Stimulated activated CD8-positive, alpha-beta memory T cell treated with anti-CD3 and anti-CD28 coated beads, Interleukin-7, amount 100 ng/mL, for 48 hours (primary cell): ENCODE measurements around the gene ATXN7L1.

Experiments used
- DNase-seq, 2 donors: peaks; one replicate each; pipeline ENCODE4 v3.0.0-alpha.2; 2020; ENCODE audit warnings: low read depth in 1 of 2; ENCODE audit errors: extremely low read depth in 1 of 2

The ATXN7L1 gene

DNA sequence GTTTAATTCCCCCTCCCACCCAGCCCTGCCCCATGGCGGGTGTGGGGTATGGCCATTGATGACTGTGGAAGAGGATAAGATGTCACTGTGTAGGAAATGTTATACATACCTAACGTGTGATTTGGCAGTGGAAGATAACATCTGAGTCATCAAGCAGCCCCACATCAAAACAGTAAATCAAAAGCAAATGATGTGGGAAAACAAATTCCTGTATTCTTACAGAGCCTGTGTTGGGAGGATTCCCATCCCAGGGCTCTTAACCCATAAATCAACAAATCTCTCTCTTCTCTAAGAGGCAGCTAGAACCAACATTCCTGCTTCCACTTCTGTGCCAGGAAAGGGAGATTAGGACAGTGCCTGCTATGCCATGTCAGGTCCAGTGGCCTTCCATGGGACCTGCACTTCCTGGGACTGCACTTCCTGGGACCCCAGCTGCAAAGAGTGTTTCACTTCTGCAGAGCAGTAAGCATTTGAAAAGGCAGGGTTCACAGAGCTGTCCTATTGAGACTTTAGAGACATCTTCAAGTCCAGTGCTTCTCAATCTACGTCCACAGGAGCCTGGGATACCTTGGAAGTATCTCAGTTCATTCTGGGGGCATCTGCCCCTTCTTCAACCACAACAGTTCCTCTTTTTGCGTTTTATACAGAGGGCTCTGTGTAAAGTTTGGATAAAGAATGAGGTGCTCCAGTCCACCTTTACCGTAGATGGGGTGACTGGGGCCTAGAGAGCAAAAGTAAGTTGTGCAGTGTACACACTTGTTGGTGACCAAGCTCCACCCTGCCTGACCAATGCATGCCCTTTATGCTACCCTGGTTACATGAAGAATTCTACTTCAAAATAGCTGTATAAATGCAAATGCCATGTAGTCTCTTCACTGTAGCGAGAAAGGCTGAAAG, 45.7 kb downstream of the ATXN7L1 start:
- no peak for DNase-seq

DNA sequence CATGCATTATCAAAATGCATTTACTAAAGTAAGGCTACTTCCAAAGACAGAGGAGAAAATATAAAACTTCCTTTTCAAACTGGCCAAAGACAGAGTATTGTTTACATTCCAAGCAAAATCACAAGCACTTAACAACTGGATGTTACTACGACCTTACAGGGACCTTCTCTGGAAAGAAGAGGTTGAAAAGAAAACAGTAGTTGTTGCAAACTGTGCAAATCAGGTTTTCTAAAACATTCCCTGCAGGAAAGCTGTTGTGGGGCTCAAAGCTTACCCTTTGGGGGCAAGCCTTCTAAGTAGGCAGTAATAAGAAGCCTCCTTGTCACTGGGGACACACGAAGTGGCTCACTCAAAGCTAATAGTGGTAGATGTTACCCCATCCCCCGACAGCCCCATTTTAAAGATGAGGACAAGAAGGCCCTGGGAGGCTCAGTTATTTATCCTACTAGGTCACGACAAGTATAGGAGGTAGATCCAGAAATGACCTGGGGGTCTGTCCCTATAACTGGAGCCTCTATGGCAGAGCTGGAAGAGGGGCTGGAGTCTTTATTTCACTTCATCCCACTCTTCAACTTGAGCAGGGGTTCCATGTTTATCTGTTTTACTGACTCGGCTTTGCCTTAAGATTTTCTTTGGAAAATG, 46.6 kb downstream of the ATXN7L1 start:
- DNase-seq, result no peak

DNA sequence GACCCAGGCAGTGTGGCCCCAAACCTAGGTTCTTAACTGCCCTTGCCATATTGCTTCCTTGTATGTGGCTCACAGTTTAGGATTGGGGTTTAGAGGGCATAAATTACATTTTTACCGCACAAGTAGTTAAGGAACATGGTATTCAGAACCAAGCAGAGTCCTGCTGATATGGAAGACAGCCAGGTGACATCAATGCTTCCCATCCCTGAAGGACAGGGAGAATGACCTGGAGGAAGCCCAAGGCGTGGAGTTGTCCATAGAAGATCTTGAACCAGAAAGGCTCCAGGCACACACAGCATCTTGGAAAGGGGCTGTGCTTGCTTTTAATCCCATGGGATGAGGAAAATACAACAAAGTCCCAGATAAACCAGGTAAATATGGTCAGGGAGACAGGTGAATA, 48.3 kb downstream of the ATXN7L1 start:
- DNase-seq, result no peak

DNA sequence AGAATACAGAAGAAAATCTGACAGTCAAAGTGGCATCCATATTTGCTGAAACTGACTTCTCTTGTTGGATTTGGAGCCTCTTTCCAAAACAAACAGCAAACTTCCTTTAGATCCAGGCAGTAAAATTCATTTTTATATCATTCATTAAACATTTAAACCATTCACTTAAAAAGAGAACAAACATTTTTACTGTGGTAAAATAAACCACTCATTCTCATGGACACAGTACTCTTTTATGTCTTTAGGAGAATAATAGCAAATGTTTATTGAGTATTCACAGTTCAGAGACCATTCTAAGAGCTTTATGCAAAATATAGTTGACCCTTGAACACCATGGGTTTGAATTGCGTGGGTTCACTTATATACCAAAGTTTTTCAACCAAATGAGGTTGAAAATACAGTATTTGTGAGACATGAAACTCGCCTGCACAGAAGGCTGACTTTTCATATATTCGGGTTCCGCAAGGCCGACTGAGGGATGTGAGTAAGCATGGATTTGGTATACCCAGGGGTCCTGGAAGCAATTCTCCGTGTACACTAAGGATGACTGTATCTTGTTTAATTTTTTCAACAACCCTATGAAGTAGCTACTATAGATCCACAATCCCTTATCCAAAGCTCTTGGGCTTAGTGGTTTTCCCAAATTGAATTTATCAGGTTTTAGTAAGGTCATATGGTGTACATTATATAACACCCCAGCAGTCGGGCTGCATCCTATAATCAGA, 49.1 kb downstream of the ATXN7L1 start:
- DNase-seq, result no peak

DNA sequence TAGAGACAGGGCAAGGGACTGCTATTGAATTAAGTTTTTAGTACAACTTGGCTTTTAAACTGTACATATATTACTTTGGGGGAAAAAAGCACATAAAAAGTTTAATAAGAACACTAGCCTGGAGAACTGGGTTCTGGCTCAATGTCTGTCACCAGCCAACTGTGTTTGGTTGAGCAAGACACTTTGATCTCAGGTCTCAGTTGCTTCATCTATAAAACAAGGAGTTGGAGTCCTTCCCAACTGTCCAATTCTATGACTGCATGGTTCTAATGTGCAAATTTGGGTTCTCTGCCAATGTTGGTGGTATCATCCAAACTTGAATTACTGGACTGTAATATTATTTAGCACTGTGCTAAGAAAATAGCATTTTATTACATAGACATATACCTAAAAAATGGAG, 50.3 kb downstream of the ATXN7L1 start:
- DNase-seq, result no peak

DNA sequence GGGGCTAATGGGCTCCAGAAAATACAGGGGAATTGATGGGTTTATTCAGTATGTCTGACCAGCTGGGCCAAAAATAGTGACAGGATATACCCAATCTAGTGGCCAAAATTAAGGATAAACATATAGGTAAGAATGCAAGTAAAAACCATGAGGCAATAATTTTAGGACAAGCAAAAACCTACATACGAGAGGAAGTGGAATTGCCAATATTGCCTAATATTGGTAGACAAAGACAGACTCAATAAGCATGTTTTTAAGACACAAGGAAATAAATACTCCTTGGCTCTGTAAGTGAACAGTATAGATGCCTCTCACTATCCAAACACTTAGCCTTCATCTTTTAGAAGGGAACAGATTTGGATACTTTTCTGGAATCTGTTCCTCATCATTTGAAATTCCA, 51.0 kb downstream of the ATXN7L1 start:
- no peak for DNase-seq

DNA sequence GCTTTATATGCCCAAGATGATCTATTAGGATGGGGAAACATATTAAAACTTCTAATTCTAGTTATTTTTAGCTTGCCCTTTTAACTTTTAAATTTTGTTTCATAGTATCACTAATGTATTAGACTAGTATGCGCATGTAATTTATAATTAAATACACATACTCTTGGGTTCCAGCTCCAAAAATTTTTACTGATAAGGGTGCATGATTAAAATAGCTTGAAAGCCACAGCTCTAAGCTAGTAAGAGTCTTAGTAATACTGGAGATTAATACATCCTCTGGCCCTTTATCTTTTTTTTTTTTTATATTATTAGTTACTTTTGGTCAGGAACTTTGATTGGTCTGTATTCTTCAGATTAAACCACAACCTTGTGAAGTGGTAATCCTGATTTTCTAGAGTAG, 53.6 kb downstream of the ATXN7L1 start:
- DNase-seq, result no peak

DNA sequence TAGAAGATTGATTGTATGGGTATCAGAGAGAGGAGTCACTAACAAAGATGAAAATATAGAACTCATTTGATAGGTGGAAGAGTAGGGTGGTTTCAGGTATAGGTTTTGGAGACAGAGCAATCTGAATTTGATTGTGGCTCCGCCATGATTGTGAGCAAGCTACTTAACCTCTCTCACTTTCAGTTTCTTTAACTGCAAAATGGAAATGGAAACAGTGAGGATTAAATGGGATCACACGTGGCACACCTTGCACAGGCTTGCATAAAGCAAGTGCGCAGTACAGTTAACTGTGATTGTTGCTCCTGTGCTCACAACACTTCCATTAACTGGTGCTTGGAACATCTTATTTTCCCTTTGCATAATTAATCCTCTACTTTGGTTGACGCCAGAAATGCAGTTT, 54.9 kb downstream of the ATXN7L1 start:
- no peak for DNase-seq

DNA sequence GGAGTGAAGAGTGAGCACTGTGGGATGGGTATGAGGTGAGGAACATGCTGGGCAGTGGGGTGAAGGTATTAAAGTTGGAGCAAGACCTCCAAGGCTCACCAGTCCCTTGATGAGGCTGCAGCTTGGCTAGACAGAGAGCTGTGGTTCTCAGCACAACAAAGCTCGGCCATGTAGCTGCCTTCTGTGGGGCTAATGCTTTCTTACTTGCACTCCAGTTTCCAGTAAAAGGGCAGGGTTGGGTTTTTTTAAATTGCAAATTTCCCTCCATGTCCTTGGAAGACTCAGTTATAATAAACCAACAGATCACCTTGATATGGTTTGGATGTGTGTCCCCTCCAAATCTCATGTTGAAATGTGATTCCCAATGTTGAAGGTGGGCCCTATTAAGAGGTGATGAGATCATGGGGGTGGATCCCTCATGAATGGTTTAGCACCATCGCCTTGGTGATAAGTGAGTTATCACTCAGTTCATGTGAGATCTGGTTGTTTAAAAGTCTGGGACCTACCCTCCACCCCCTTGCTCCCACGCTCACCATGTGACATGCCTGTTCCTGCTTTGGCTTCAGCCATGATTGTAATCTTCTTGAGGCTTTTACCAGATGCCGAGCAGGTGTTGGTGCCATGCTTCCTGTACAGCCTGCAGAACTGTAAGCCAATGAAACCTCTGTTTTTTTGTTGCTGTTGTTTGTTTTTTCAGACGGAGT, 55.9 kb downstream of the ATXN7L1 start:
- no peak for DNase-seq

DNA sequence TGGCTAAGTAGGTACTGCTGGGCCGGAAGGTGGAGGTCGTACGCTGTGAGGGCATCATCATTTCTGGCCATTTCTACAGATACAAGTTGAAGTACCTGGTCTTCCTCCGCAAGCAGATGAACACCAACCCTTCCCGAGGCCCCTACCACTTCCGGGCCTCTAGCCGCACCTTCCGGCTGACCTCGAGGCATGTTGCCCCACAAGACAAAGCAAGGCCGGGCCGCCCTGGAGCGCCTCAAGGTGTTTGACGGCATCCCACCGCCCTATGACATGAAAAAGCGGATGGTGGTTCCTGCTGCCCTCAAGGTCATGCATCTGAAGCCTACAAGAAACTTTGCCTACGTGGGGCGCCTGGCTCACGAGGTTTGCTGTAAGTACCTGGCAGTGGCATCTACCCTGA, 56.8 kb downstream of the ATXN7L1 start:
- DNase-seq, result no peak

DNA sequence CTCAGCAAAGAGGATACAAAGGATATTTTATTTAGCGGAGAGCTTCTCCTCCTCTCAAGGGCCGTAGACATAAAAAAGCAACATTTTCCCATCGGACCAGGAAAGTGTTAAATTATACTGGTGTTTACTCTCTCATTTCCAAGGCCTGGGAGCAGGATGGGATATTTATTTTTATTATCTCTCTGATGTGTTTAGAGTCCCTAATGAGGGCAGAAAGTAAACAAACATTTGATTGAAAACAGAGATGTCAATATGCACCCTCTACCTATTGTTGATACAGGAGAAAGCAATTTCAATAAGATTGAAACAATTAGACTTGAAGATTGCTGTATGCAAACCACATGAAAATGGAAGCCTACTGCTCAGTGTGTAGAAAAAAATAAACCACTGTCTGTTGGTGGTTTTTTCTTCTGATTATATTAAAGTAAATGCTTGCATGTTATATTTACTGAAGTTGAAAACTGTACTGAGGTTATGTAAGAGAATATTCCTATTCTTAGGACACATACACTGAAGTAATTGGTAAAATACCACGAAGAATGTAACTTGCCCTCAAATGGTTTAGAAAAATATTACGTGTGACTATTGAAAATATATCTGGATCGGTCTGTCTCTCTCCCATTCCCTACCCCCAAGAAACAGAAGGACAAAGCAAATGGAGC, 59.3 kb downstream of the ATXN7L1 start:
- DNase-seq, result no peak

DNA sequence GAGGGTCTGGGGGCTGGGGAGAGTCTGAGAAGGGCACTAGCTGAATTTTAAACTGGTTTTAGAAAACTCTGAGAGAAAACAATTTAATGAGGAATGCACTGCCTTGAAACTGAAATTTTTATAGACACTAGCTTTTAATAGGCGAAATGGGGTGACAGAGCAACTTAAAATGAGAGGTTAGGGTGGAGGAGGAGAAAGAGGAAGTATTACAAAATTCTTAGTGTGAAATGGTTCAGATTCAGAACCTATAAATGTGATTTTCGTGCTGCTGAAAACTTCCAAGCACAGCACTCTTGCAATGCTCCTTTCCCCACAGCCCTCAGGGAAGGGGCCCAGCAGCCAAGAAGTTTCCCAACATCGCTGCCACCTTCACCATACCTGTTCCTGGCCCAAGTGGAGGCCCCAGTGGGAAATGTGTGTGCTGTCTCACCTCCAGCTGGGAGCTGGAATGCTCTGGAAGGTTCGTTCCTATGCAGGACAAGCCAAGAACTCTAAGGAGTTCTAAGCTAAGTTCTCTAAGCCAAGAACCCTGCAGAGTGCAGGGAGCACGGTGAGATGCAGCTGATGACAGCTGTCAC, 60.0 kb downstream of the ATXN7L1 start:
- no peak for DNase-seq

DNA sequence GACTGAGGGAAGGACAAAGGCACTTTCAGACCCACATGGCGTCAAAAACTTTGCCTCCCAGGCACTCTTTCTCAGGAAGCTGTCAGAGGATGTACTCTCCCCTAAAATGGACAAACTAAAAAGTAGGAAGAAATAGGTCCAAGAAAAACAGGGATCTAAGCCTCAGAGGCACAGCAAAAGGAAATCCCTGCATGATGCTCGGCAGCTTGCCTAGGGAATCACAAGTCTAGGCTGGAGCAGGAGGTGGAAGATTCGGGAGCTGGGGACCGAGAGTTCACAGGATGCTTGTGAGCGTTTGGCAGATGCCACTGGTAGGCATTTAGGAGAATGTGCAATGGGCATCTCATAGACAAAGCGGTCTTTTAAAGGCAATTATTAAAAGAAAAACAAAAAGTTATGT, 60.8 kb downstream of the ATXN7L1 start:
- no peak for DNase-seq

DNA sequence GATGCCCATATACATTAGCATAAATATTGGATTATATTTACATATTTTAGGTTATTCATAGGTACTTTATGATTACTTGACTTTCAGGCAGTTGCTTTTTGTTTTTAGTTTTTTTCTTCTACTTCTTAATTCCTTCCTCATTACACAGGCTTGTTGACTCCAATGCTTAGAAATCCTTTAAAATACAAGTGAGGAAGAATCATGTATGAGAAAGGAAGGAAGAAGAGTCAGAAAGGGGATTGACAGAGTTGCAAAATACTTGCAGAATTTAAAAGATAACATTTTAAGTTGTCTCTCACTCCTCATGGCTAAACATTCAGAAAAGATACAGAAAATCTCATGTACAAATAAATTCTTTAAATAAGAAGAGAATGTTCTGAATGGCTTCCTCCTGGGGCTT, 61.9 kb downstream of the ATXN7L1 start:
- no peak for DNase-seq

DNA sequence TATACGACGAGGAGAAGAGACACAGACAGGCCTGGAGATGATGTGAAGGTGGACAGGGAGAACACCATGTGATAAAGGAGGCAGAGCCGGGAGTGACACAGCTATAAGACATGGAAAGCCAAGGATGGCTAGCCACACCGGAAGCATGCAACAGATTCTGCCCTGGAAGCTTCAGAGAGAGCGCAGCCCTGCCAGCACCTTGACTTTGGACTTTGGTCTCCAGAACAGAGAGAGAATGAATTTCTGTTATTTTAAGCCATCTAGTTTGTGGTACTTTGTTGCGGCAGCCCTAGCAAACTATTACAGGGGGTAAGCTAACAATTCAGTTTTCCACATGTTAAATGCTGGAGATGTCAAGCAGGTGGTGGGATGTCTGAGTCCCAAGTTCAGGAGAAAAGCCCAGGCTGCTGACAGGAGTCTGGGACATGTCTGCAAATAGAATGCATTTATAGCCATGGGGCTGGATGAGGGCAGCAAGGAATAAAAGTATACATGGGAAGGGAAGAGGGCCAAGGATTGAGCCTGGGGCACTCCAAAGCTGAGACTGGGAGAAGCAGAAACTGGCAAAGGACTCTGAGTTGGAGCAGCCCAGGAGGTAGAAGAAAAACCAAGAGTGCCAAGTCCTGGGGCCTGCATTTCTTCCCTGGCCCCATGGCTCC, 65.1 kb downstream of the ATXN7L1 start:
- no peak for DNase-seq

DNA sequence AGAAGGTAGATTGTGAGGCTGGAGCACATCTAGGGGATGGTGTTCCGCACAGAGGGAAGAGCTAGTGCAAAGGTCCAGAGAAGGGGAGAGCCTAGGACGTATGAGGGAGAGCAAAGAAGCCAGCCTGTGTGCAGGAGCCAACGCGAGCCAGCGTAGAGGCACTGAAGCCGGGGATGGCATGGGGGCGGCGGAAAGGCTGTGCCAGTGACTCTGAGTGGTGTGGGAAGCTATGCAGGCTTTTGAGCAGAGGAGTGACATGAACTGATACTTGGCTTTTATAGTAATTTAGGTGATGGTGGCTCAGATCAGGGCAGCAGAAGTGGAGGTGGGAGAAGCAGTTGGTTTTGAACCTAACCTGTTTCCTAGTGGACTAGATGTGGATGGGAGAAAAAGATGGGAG, 65.8 kb downstream of the ATXN7L1 start:
- no peak for DNase-seq

DNA sequence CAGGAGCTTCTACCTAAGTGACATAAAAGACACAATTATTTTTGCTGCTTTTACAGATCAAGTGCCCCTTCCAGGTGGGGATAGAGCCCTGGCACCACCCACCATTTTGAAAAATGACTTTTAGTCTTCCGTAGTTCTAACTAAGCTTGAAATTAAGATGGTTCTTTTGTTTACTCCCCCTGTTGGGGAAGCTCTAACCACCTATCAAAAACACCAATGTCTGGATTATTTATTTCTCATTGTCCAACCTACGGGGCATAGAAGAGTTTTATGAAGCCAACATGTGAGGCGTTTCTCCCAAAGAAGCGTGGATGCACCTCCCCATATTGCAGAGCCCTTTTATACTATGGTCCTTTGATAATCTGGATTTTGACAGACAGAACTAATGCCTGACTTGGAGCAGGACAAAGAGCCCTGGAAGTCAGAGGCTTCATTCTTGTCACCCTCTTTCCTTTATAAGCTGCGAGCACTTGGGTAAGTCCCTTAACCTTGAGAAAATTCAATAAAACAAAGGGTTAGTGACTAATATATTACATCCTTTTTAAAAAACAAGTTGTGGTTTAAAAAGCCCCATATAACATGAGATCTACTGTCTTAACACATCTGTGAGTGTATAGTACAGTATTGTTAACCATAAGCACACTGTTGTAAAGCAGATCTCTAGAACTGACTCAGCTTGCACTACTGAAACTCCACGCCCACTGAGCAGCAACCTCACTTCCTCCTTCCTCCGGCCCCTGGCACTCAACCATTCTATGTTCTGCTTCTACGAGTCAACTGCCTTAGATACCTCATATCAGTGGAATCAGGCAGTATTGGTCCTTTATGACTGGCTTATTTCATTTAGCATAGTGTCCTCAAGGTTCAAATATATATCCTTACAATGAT, 67.5 kb downstream of the ATXN7L1 start:
- peak; percentile 60 to 89 for DNase-seq

DNA sequence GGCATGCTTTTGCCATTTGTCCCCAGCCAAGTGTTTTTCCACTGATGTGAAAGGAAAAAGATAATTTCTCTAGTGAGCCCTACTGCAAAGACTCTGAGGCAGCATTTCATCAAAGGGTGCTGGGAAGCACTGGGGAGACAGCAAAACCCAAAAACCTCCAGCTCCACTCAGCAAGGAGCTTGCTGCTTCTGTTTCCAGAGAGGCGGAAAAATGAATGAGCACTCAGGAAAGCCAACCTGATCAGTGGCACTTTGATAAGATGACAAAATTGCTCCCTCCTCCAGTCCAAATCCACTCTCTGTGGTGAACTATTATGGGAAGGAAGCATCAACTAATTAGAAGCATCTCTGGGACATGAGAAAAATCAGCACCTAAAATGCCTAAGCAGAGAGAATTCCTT, 68.2 kb downstream of the ATXN7L1 start:
- no peak for DNase-seq

DNA sequence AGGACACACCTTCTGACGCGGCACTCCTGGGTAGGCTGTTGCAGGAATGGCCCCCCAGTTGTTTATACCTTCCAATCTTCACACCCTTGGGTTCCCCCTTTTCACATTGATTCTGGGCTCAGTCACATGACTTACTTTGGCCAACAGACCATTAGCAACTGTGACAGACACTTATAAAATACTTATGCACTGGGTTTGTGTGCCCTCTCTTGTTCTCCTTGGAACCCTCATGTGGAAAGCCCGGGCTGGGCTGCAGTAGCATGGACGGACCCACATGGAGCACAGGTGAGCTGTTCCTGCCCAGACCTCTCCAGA, 69.0 kb downstream of the ATXN7L1 start:
- DNase-seq, result no peak
